ENCODE measurements around the gene ZSWIM6. TPM values are rescaled to one million over a fixed set of nuclear protein-coding genes. Genes with fewer than 3 reads are reported as not detected.
"Not testable (repeated sequence)": the region's sequence is repeated elsewhere in the genome, so short reads cannot be mapped to it uniquely, and the experiment has no call there.

ZSWIM6 gene
- total RNA-seq, 6 experiments from 2014 or later = 2.8 to 7.2 (median 4.1) TPM

DNA sequence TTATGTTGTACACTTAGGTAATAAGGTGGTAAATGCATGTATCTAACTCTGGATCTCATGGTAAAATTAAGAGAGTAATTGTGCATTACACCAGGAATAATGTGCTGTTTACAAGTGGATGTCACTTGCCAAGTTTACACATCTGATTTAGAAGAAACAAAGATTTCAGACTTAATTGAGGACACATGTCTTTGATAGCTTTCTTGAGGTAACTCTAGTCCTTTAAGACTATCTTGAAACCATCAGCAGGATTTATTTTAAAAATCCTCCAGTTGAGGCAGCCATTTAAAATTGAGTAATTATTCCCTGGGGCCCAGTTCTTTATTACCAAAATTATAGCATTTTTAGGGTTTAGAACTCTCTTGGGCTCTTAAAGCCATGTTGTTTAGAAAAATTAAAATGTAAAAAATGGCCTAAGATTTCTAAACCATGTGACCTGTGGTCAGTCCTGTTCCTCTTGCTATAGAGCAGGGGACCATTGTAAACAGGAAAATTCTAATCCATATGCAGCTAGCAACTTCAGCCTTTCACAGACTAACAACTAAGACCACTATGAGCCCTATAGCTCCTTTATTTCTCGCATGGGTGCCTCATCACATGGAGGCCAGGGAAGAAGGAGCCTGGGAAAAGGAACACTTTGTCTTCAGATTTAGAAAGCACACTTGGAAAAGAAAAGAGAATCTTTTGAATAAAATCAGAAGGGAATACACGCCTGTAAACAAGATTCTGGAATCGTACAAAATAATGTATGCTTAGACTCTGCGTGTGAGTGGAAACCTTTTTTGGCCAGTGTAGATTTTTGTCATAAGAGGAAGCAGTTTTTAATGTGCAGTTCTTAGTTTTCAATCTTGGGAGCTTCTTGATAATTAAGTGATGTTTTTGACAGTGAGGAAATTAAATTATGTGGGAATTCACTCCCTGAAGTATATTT lies 71.2 kb downstream of the ZSWIM6 start:
- intact Hi-C loops (cut with DNase I) = no loop called here
- ATAC-seq (no peak), DNase-seq (no peak)
- H3K27ac ChIP-seq = no peak overlapping the region
- H3K4me3 ChIP-seq = no peak overlapping the region
- H3K9me3 ChIP-seq = no peaks in the 10 kb centered on the region
- 75% methylated on average over 4 of the region's 4 CpGs for WGBS (ENCODE audit: insufficient coverage, low coverage, low lambda C conversion rate, missing lambda C conversion rate)
- TF ChIP-seq POLR2A (IDR thresholded peaks at IDR 0.05) (no peak), CTCF (IDR thresholded peaks at IDR 0.05) (no peak)
- H3K27me3 ChIP-seq = no peaks in the 10 kb centered on the region
- H3K36me3 ChIP-seq = no peaks in the 10 kb centered on the region
- H3K4me1 ChIP-seq = peaks cover 0 to 34% (median 8%) of the 10 kb centered on the region in 4 donors

DNA sequence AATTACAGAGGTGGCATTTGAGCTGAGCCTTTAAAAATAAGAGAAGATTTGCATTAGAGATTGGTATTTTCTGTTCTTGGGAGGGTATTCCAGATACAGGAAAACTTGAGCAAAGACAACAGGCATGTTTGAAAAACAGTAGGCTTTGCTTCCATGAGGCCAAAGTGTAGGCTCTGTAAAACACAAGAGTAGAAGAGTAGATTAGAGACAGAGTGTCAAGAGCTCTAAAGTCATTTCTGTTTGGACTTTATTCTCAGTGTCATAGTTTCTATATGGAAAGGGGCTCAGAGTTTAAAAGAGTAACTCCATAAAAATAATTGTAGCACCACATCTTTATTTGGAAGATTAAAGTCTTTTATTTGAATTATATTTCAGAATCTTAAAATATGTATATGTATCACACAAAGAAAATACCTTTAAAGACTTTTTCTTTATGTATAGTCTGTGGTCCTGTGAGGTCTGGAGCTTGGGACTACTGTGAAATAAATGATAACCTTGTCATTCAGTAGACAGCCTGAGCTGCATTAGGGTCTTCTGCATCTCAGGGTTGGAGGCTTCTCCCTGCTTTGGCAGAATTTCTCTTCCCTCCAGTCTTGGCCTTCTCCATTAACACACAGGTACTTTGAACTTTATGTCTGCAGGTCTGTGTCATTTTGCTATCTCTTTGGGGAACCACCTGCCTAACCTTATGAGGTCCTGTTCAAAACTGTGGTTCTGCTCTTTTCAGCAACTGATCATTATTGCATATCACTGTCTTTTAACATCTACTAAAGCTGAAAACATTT lies 73.6 kb downstream of the ZSWIM6 start:
- no peak overlapping the region for H3K27ac ChIP-seq
- TF ChIP-seq CTCF (IDR thresholded peaks at IDR 0.05) (no peak), POLR2A (IDR thresholded peaks at IDR 0.05) (no peak)

DNA sequence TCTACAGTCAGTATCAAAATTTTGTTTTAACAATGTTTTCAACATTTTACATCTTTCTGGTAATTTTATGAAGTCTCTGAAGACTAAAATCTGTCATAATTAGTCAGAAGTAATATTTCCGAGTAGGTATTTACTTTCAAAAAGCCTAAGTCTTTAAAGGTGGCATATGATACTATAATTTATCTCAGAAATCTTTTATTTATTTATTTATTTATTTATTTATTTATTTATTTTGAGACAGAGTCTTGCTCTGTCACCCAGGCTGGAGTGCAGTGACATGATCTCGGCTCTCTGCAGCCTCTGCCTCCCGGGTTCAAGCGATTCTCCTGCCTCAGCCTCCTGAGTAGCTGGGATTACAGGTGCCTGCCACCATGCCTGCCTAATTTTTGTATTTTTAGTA lies 74.4 kb downstream of the ZSWIM6 start:
- WGBS (ENCODE audit: insufficient coverage, low coverage, low lambda C conversion rate, missing lambda C conversion rate) = 90% methylated on average over 4 of the region's 4 CpGs
- H3K27me3 ChIP-seq; H3K4me3 ChIP-seq; ATAC-seq; DNase-seq; H3K27ac ChIP-seq; intact Hi-C loops (cut with DNase I); H3K9me3 ChIP-seq; H3K36me3 ChIP-seq: not testable (repeated sequence)
- H3K4me1 ChIP-seq = peaks cover 0 to 32% (median 11%) of the 10 kb centered on the region in 4 donors

More for the DNA sequence above, 73.6 kb downstream of the ZSWIM6 start:
- intact Hi-C loops (cut with DNase I) = no loop called here
- peaks cover 0 to 34% (median 11%) of the 10 kb centered on the region in 4 donors for H3K4me1 ChIP-seq
- ATAC-seq (peak in 1 of 4 donors; percentile 26), DNase-seq (no peak)
- H3K36me3 ChIP-seq = no peaks in the 10 kb centered on the region
- no peaks in the 10 kb centered on the region for H3K9me3 ChIP-seq
- H3K27me3 ChIP-seq = no peaks in the 10 kb centered on the region
- no peak overlapping the region for H3K4me3 ChIP-seq

DNA sequence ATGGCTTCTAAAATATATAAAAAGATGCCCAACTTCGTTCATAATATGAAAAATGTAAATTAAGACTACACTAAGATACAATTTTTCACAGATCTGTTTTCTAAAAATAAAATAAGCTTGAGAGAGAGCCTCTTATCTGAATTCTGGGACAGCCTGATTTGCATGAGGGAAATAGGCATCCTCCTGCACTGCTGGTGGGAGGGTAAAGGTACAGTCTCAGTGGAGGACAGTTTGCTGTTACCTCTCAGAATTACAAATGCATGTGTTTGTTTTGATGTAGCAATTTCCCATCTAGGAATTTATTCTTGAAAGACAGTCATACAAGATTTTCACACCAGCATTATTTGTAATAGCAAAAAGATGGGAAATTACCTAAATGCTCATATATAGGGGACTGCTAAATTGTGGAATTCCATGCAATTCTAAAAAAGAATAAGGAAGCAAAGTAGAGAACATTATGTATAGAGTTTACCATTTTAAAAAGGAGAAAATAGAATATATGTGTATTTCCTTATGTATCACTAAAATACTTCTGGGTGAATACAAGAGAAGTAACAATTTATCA lies 75.7 kb downstream of the ZSWIM6 start:
- Histone ChIP-seq H3K4me3 (no peak overlapping the region), H3K27me3 (no peaks in the 10 kb centered on the region), H3K4me1 (peaks cover 0 to 22% (median 11%) of the 10 kb centered on the region in 4 donors), H3K27ac (peak overlapping the region in 2 of 3 donors; percentile 34 to 61), H3K36me3 (no peaks in the 10 kb centered on the region), H3K9me3 (no peaks in the 10 kb centered on the region)
- intact Hi-C loops (cut with DNase I) = no loop called here
- TF ChIP-seq CTCF (IDR thresholded peaks at IDR 0.05) = no peak
- no peak for TF ChIP-seq POLR2A (IDR thresholded peaks at IDR 0.05)
- DNase-seq = peak in 1 of 3 donors; percentile 51
- 17% methylated on average over 1 of the region's 1 CpG for WGBS (ENCODE audit: insufficient coverage, low coverage, low lambda C conversion rate, missing lambda C conversion rate)
- ATAC-seq = peak; percentile 47 to 59 (median 52)
